ENCODE results near the gene NOTO.

DNA sequence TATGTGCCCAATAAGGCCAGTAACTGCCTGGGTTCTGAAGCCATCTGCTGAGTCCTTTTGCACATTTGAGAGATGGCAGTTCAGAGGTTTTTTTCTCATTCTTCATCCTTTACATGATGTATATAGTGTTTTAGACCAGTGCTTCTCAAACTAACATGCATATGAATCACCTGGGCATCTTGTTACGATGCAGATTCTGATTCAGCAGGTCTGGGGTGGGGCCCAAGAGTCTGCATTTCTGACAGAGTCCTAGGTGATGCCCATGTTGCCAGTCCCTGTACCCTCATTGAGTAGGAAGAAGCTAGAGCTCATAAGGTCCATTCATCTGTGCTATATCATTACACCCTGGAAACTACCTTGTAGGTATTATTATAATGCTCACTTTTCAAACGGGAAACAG lies 15.5 kb downstream of the NOTO start:
- TF ChIP-seq, protein P1, sequence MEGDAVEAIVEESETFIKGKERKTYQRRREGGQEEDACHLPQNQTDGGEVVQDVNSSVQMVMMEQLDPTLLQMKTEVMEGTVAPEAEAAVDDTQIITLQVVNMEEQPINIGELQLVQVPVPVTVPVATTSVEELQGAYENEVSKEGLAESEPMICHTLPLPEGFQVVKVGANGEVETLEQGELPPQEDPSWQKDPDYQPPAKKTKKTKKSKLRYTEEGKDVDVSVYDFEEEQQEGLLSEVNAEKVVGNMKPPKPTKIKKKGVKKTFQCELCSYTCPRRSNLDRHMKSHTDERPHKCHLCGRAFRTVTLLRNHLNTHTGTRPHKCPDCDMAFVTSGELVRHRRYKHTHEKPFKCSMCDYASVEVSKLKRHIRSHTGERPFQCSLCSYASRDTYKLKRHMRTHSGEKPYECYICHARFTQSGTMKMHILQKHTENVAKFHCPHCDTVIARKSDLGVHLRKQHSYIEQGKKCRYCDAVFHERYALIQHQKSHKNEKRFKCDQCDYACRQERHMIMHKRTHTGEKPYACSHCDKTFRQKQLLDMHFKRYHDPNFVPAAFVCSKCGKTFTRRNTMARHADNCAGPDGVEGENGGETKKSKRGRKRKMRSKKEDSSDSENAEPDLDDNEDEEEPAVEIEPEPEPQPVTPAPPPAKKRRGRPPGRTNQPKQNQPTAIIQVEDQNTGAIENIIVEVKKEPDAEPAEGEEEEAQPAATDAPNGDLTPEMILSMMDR (optimal IDR thresholded peaks at IDR 0.05 in 1 of 3, IDR thresholded peaks at IDR 0.05 in 1 of 3, conservative IDR thresholded peaks at IDR 0.05 in 1 of 3; ENCODE audit: extremely low read depth in 1 of 3, insufficient read depth in 2 of 3, low read length in 3 of 3): no peak
- TF ChIP-seq EZH2 (IDR thresholded peaks at IDR 0.05; ENCODE audit: low read length): no peak
